ENCODE data around the gene FMOD.
"Not testable (repeated sequence)": the region's sequence is repeated elsewhere in the genome, so short reads cannot be mapped to it uniquely, and the experiment has no call there.

Gene FMOD

DNA sequence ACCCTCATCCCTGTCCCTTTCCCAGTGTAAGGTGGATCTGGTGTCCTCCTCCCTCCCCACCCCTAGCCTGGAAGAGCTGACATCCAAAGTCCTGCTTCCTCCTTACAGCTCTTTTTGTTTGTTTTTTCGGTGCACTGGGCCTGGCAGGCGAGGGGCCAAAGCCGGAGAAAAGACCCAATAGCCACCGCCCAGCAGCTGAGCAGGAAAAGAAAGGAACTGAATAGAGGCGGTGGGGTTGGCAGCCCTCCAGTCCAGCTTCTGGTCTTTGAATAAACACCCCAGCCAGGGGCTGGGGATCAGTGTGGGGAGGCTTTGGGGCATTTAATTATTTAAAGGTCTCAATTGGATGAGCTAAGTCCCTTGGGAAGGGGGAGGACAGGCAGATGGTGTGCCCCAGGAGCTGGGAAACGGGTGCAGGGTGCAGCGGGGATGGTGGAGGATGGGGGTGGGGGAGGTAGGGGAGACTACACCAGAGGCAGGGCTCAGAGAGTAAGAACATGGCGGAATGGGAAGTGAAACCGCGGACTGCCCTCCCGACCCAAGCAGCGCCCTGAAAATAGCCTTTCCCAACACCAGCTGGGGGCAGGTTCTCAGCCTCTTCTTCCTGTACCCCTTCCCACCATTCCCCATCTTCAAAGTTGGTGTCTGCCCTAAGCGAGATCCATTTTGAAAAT is 25.4 kb downstream of the FMOD start:
- peak in 1 of 2 experiments; percentile 82 for DNase-seq

DNA sequence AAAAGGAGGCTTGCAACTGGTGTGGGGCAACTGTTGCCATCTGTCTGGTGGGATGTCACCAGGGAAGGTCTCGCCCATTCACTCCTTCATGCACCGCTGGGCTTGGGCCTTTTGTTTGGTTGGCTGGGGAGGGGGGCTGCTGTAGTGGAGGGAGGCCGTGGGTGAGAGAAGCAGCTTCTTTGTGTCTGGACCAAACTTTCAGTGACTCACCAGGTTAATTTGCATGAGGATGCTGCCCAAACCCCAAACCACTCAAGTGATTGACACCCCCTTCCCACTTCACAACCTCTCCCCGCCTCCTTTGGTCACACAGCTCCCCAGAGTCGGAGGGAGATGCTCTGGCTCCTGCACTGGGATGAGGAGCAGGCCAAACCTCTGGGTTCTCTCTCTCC is 25.9 kb downstream of the FMOD start:
- DNase-seq = peak; percentile 74 to 79

DNA sequence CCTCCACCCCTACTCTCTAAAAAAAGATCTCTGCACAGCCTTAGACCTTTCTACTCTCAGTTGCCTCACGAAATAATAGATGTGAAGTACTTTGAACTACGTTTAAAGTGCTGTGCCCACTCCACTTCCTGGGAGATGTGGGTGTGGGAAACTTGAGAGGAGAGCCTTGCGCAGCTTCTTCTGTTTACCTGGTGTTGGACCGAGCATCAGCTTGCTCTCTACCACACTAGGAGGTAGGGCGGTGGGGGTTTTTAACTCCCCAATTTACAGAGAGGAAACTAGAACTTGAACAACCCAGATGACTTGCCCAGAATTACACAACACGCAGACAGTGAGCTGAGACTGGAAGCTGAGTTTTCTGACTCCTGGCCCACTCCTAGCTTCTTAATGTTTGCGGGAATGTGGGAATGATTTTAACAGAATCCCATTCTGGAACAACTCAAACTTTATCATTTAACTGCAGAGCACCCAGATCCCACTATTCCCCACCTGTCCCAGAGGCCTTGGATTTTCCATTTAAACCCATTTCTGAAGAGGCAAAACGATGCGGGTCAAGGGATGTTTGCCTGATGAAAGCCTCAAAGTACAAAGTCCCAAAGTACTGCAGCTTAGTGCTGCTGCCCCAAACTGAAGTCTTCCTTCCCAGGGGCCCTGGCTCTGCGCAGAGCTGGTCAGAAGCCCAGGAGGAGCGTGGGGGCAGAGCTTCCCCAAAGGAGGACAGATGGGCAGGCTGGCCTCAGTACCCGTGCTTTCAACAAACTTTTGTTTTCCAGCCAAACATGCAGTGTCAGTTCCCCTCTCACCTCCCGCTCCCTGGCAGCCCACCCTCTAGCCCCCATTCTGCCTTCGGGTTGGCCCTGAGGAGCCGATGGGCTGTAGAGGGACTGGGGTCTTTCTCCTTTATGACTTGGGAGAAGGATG is 26.6 kb downstream of the FMOD start:
- DNase-seq = peak in 1 of 2 experiments; percentile 88

DNA sequence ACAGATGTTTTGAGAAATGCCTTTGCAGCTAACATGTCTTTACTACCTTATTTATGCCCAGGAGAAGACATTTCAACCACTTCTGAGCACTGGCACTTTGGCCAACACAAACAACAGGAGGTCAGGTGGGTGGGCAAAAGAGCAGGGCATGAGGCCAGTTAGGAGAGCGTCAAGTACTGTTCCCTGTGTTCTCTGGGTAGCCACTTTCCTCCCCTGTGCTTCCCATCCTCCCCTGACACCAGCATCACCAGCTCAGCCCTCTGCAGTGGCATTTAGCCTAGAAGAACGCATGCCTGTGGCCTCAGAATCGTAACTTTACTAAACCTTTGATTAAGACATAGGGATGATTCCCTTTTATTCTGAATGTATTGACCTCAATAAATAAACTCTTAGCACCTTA is 27.3 kb downstream of the FMOD start:
- no peak for DNase-seq

DNA sequence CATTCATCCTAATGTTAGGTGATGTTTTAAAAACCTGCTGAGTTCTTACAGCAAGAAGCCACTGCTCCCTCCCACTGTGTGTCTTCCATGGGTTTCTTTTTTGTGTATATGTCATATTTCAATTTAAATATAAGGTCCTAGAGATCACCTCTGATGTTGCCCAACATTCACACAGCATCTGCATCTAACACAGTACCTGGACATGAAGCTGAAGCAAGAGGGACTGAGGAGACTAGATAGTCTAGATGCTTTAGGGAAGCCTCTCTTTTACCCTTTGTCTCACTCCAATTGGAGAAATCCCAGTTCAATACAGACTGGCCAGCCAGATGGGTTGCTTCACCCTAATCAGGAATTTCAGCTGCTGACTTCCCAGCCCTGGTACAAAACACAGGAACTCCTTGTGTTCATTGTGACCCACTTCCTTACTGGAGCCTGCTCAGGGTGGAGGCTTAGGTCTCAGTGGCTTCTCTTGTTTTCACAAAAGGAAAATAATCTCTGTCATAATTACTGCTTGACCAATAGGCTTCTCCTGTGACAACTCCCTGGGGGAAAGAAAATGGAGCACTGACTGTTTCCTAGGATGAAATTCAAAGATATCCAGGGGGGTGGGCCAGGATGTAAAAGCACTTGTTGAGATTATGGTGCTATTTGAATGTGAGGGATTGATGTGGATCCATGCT is 28.3 kb downstream of the FMOD start:
- DNase-seq = peak in 1 of 2 experiments; percentile 45

DNA sequence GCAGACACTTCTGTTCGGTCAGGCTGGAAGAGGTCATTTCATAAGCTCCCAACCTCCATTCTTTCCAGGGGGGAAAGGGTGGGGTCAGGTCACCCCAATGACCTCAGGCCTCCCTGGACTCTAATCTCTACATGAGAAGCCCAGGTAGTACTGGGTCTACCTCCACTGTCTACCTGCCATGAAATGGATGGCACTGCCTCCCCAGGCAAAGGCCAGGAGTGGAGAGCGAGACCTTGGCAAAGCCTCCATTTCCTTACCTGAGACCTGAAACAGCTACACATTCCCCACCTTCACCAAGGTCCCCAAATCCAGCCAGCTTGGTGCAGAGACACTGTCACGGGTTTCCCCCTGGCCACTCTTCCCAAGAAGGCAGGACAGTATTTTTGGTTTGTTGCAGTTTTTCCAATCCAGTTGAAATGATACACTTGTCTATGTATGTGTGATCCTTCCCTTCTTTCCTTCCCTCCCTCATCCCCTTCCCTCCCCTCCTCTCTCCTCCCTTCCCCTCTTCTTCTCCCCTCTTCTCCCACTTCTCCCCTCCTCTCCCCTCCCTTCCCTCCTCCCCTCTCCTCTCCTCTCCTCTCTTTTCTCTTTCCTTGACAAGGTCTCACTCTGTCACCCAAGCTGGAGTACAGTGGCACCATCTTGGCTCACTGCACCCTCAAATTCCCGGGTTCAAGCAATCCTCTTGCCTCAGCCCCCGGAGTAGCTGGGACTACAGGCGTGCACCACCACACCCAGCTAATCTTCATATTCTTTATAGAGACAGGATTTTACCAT is 29.5 kb downstream of the FMOD start:
- no peak for DNase-seq

DNA sequence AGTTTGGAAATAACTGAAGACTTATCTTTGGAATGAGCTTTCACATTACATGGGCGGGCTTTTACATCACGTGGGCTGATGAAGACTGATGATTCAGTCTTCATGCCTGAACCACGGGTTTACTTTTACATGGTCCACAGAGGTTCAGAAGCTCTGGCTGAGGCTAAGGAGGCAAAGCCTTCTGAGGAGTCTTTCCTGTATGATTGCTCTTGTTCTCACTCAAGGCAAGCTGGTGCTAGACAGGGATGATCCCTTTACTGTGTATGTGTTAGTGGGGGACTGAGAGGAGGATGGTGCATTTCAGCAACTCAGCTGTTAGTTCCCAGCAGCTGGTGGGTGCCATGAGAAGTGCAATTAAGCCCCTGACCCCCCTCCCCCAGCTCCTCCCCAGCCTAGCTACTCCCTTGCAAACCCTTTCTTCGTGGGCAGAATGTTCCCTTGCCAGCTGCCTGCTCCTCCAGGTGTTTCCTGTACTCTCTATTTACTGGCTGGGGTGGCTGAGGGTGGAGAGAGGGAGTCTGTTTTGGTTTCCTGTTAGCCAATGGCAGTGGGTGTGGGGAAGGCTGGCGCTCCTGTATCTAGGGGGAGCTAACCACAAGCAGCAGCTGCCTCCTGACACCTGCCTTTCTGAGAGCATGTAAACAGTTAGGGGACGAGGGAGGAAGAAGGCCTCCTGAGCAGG is 30.2 kb downstream of the FMOD start:
- peak; percentile 99 to 100 for DNase-seq

DNA sequence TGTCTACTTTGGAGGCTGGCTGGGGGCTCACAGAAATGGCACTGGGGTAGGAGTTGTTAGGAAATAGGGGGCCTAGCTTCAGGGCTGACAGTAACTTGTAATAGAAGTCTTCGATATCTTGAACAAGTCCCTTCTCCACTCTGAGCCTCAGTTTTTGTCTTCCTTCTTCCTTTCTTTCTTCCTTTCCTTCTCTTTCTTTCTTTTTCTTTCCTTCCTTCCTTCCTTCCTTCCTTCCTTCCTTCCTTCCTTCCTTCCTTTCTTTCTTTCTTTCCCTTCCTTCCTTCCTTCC is 32.7 kb downstream of the FMOD start:
- DNase-seq = no peak

DNA sequence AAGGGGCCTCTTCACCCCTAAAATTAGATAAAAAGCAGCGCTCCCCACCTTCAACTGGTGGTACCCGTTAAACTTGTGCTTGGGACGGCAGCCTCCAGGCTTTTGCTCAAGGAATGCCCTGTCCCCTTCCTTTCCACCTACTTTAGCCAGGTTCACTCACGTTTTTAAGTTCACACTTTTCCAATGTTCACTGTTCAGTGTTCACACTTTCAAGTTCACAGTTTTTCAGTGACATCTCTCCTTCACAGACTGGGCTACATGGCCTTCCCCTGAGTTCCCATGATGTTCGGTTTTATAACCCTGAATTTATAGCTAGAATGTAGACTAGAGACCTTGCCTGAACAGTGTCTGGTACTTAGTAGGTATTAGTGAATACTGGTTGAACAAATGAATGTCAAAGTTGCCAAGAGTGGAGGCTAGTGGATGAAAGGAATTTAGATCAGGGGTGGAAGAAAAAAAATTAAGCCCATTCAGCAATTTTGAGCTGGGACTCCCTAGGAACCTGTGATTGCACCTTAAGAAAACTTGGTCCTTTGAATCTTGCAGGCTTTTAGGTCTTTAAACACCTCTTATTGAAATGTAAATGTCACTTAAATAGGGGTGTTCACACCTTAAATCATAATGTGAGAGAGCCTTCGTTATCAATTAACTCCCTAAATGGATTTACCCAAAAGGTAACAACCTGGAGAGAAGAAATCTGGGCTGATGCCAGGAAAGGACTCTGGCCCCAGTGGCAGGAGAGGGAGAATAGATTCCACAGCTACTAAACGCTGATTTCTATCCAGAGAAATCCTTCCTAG is 33.3 kb downstream of the FMOD start:
- no peak for DNase-seq

DNA sequence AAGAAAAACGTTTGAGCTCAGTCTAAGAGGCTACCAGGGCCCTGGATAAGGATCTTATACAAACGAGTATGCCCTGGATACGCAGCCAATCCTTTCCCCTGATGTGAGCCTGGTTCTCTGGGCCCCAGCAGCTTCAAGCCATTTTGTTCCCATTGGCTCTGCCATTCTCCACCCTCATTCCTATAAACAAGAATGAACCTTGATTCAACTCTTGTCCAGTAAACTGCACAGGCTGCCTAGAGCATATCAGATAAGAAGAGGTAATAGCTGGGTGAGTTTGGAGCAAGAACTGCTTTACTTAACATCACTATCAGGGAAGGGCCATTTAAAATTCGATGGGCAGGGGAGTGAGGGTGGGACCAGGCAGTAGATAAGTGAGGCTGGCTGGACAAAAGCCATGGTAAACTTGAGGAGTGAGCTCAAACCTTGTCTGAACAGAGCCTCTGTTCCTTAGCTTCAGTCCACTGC is 34.3 kb downstream of the FMOD start:
- no peak for DNase-seq

DNA sequence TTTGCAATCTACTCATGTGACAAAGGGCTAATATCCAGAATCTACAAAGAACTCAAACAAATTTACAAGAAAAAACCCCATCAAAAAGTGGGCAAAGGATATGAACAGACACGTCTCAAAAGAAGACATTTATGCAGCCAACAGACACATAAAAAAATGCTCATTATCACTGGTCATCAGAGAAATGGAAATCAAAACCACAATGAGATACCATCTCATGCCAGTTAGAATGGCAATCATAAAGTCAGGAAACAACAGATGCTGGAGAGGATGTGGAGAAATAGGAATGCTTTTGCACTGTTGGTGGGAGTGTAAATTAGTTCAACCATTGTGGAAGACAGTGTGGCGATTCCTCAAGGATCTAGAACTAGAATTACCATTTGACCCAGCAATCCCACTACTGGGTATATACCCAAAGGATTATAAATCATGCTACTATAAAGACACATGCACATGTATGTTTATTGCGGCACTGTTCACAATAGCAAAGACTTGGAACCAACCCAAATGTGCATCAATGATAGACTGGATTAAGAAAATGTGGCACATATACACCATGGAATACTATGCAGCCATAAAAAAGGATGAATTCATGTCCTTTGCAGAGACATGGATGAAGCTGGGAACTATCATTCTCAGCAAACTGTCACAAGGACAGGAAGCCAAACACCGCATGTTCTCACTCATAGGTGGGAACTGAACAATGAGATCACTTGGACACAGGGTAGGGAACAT is 36.7 kb downstream of the FMOD start:
- DNase-seq = not testable (repeated sequence)

DNA sequence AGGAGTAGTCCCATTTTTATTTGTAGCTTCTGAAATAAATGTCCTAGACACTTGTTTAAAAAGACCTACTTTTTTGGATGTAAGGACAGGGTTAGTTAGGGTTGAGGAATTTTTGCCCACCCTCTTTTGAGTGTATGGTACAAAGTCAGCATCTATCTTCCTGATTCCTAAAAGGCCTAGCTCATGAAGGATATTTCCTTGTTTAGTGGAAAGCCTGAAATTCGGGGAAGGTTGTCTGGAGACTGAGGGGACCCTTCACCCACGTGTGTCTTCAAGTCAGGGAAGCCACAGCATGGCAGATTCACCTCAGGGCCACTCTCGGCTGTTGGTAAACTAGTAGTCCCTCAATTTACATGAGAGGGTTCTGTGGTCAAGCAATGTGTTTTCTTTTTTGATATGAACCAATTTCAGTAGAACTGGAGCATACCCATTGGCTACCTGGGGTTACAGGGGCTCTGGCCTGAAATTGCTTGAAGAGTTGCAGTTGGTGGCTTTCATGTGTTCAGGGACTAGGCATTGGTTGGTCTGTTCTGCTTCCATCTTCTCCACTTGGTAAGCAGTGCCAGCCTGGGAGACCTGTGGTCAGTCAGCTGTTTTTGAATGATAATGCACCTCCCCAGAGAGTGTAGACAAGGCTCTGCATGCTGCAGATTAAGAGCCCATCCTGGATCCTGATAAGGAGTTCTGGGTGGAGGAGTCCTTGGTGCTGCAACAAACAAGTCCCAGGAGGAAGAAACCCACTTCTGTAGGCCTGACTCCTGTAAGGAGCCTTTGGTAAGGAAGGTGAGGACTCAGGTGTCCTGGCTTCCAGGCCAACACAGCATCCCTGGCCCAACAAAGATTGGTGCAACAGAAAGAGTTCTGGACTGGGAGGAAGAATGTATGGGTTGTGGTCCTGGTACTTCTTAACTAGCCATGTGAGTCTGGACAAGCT is 39.3 kb downstream of the FMOD start:
- DNase-seq = no peak

DNA sequence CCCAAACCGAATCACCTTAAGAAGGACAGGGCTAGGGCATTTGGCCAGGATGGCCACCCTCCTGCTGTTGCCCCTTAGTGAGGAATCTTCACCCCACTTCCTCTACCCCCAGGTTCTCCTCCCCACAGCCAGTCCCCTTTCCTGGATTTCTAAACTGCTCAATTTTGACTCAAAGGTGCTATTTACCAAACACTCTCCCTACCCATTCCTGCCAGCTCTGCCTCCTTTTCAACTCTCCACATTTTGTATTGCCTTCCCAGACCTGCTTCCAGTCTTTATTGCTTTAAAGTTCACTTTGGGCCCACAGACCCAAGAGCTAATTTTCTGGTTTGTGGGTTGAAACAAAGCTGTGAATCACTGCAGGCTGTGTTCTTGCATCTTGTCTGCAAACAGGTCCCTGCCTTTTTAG is 42.0 kb downstream of the FMOD start:
- no peak for DNase-seq

DNA sequence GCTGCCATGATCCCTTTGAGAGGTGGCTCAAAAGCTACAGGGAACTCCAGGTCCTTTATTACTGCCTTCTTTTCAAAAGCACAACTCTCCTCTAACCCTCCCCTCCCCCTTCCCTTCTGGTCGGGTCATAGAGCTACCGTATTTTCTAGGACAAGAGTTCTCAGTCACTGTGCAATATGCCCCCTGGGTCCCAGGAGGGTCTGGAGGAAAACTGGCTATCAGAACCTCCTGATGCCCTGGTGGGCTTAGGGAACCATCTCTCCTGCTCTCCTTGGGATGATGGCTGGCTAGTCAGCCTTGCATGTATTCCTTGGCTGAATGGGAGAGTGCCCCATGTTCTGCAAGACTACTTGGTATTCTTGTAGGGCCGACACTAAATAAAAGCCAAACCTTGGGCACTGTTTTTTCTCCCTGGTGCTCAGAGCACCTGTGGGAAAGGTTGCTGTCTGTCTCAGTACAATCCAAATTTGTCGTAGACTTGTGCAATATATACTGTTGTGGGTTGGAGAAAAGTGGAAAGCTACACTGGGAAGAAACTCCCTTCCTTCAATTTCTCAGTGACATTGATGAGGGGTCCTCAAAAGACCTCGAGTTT is 42.5 kb downstream of the FMOD start:
- DNase-seq = no peak

DNA sequence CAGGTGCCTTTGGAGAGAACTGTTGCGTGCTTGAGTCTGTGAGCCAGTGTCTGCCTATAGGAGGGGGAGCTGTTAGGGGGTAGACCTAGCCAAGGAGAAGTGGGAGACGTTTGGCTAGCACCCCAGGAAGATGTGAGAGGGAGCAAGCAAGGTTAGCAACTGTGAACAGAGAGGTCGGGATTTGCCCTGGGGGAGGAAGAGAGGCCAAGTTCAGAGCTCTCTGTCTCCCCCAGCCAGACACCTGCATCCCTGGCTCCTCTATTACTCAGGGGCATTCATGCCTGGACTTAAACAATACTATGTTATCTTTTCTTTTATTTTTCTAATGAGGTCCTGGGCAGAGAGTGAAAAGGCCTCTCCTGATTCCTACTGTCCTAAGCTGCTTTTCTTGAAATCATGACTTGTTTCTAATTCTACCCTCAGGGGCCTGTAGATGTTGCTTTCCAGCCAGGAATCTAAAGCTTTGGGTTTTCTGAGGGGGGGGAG is 43.2 kb downstream of the FMOD start:
- no peak for DNase-seq

DNA sequence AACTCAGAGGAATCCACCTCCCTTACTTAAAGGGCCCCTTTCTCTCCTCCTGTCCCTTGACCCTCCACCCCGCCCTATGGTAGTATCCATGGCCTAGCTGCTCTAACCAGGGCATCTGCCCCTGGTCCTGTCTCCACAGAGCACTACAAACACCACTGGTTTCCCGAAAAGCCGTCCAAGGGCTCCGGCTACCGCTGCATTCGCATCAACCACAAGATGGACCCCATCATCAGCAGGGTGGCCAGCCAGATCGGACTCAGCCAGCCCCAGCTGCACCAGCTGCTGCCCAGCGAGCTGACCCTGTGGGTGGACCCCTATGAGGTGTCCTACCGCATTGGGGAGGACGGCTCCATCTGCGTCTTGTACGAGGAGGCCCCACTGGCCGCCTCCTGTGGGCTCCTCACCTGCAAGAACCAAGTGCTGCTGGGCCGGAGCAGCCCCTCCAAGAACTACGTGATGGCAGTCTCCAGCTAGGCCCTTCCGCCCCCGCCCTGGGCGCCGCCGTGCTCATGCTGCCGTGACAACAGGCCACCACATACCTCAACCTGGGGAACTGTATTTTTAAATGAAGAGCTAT is 43.9 kb downstream of the FMOD start:
- no peak for DNase-seq

DNA sequence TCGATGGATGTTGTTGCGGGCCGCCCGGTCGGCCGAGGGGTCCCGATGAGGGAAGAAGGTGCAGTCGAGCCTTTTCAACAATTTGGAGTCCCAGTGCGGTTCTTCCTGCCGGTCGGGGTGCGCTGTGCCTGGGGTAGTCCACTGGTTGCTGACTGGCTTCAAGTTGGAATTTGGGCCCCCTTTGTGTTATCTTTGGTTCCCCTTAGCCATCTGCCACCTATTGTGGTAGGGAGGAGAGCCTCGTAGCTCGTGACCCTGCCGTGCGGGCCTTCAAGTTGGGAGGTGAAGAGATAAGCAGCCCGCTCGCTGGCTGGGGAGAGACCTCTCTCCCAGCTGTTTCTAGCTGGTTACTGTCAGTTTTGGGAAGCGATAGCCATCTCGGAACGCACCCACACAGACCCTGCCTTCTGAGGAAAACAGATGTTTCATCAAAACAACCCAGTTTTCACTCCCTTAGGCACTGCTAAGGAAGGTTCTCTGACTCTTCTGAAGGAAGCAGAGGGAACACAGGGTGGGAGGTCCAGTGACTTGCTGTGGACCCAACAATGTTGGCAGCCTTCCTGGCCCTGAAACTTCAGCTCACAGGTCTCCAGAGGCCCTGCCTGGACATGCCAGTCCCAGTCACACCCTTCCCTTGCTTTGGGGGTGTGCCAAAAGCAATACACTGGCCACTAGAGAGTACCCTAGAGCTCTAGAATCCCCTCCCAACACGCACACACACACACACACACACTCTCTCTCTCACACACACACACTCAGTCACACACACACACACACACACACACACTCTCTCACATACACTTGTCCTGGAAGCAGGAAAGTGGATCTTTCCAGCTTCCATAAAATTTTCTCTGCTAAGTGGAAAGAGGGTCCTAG is 44.6 kb downstream of the FMOD start:
- peak; percentile 80 to 95 for DNase-seq

DNA sequence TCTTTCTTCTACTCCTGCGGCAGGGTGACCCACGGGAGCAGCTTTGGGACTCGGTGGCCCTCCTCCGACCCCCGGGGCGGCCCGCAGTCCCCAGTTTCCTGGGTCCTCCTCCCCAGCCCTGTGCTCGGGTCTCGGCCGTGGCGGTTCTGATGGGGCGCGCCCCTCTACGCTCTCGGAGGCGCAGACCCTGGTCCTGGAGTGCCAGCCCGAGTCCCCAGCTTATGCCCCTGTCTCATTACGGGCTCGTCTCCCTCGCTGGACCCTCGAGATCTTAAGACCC is 45.2 kb downstream of the FMOD start:
- no peak for DNase-seq
